Measurements from ENCODE around the gene SYNE1. TPM values are rescaled to one million over a fixed set of nuclear protein-coding genes. Genes with fewer than 3 reads are reported as not detected.
A peak's percentile ranks its signal among the peaks of the same experiment; 100 is the strongest.
"Not testable (repeated sequence)": the region's sequence is repeated elsewhere in the genome, so short reads cannot be mapped to it uniquely, and the experiment has no call there.

SYNE1 gene, protein sequence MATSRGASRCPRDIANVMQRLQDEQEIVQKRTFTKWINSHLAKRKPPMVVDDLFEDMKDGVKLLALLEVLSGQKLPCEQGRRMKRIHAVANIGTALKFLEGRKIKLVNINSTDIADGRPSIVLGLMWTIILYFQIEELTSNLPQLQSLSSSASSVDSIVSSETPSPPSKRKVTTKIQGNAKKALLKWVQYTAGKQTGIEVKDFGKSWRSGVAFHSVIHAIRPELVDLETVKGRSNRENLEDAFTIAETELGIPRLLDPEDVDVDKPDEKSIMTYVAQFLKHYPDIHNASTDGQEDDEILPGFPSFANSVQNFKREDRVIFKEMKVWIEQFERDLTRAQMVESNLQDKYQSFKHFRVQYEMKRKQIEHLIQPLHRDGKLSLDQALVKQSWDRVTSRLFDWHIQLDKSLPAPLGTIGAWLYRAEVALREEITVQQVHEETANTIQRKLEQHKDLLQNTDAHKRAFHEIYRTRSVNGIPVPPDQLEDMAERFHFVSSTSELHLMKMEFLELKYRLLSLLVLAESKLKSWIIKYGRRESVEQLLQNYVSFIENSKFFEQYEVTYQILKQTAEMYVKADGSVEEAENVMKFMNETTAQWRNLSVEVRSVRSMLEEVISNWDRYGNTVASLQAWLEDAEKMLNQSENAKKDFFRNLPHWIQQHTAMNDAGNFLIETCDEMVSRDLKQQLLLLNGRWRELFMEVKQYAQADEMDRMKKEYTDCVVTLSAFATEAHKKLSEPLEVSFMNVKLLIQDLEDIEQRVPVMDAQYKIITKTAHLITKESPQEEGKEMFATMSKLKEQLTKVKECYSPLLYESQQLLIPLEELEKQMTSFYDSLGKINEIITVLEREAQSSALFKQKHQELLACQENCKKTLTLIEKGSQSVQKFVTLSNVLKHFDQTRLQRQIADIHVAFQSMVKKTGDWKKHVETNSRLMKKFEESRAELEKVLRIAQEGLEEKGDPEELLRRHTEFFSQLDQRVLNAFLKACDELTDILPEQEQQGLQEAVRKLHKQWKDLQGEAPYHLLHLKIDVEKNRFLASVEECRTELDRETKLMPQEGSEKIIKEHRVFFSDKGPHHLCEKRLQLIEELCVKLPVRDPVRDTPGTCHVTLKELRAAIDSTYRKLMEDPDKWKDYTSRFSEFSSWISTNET (N-terminal part only)
- 10 to 100 TPM; 49.9 to 88.5 (median 86.0) TPM for polyA plus RNA-seq (ENCODE audit: insufficient read length in 4 of 4)

DNA sequence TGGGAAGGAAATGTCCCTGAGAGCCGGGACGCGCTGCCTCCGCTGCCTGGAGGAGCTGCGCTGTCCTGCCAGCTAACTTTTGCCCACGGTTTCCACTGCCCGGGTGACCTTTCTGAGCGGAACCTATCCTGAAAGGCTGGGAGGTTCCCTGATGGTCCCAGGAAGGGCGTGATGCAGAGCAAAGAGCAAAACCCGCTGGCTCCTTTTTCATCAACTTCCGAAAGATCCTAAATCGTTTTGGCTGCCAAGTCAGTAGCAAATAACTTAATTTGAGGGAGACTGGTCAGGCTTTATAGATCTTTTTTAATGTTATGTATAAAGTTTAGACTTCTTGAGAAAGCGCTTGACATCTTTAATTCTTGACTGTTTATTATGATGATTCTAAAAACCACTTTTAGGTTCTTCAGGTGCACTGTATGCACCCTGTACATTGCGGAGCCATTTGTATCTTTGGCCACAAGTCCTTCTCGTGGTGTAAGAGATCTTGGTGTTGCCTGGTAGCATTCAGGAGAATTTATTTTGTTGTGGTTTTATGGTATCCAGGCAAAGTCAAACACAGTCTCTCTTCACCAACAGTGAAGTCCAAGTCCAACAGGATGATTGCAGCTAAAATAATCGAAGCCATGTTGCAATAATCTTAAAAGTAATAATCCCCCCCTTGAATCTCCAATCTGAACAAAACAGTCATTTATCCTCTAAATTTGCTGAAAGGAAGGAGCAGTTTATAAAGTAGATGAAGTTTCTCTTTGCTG is at the start of gene SYNE1:
Gene SYNE1, minus strand, starts transcription at position 67 of the 752 bp plus-strand sequence. CDS start 9,031 bp downstream, outside the sequence.
- DNase-seq (ENCODE audit: low read depth in 4 of 4, low spot score in 3 of 4) = peak in 1 of 4 donors; percentile 1

- no peak for DNase-seq (ENCODE audit: low read depth in 4 of 4, low spot score in 3 of 4)
Observed at GRCh38 chr6:152685819-152686218, 48.7 kb upstream of the SYNE1 start.

DNA sequence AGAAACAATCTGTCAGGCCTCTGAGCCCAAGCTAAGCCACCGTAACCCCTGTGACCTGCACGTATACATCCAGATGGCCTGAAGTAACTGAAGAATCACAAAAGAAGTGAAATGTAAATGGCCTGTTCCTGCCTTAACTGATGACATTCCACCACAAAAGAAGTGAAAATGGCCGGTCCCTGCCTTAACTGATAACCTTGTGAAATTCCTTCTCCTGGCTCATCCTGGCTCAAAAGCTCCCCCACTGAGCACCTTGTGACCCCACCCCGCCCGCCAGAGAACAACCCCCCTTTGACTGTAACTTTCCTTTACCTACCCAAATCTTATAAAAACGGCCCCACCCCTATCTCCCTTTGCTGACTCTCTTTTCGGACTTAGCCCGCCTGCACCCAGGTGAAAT is 45.8 kb upstream of the SYNE1 start:
- not testable (repeated sequence) for DNase-seq (ENCODE audit: low read depth in 4 of 4, low spot score in 3 of 4)

GRCh38 chr6:152682141-152682540 is 45.0 kb upstream of the SYNE1 start:
- no peak for DNase-seq (ENCODE audit: low read depth in 4 of 4, low spot score in 3 of 4)

- DNase-seq (ENCODE audit: low read depth in 4 of 4, low spot score in 3 of 4) = no peak
Observed at GRCh38 chr6:152680879-152681517, 43.8 kb upstream of the SYNE1 start.

- DNase-seq (ENCODE audit: low read depth in 4 of 4, low spot score in 3 of 4) = no peak
Observed at GRCh38 chr6:152680151-152680550, 43.0 kb upstream of the SYNE1 start.

DNA sequence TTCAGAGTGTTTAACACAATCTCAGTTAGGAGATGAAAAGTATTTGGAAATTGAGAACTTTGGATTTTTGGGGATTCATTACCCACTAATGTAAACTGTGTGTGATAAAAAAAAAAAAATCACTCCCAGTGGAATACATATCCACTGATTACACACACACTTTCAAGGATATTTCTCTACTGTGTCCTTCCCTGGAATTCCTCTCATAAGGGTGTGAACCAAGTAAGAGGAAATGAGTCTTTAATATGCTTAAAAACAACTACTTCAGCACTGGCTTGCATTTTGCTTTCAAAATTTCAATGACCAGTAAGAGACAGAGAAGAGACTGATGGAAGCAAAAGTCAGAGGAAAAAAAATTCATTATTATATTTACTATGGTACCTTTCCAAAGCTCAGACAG is 36.1 kb upstream of the SYNE1 start:
- DNase-seq (ENCODE audit: low read depth in 4 of 4, low spot score in 3 of 4) = no peak

DNA sequence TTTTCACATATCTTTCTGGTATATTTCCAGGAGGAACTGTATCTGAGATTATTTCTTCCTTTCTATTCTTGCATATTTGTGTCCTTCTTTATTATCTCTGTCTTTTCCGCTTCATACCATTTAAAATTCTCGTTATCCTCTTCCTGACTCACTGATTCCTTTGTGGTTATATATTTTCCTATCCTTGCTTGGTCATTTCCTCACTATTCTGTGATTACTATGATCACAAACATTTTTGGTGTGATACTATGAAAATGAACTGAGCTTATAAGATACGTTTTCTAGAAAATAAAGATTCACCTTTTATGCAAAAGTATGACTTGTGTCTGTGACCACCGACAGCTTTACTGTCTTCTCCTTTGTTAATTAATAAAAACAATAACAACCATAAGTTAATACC is 34.0 kb upstream of the SYNE1 start:
- DNase-seq (ENCODE audit: low read depth in 4 of 4, low spot score in 3 of 4) = no peak

GRCh38 chr6:152669895-152670294 is 32.7 kb upstream of the SYNE1 start:
- DNase-seq (ENCODE audit: low read depth in 4 of 4, low spot score in 3 of 4) = peak in 1 of 4 donors; percentile 3

DNA sequence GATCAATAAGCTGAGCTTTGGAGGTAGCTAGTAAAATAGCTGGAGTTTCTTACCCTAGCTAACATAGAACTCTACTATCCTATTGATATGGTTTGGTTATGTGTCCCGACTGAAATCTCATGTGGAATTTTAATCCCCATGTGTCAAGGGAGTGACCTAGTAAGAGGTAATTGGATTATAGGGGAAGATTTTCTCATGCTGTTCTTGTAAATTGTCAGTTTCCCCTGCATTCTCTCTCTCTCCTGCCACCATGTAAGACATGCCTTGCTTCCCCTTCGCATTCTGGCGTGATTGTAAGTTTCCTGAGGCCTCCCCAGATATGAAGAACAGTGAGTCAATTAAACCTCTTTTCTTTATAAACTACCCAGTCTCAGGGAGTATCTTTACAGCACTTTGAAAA is 24.6 kb upstream of the SYNE1 start:
- DNase-seq (ENCODE audit: low read depth in 4 of 4, low spot score in 3 of 4) = no peak

- DNase-seq (ENCODE audit: low read depth in 4 of 4, low spot score in 3 of 4) = no peak
Observed at GRCh38 chr6:152651986-152652385, 14.8 kb upstream of the SYNE1 start.

- DNase-seq (ENCODE audit: low read depth in 4 of 4, low spot score in 3 of 4) = no peak
Observed at GRCh38 chr6:152648105-152648504, 10.9 kb upstream of the SYNE1 start.

GRCh38 chr6:152646732-152647131 is 9.6 kb upstream of the SYNE1 start:
- DNase-seq (ENCODE audit: low read depth in 4 of 4, low spot score in 3 of 4) = not testable (repeated sequence)

DNA sequence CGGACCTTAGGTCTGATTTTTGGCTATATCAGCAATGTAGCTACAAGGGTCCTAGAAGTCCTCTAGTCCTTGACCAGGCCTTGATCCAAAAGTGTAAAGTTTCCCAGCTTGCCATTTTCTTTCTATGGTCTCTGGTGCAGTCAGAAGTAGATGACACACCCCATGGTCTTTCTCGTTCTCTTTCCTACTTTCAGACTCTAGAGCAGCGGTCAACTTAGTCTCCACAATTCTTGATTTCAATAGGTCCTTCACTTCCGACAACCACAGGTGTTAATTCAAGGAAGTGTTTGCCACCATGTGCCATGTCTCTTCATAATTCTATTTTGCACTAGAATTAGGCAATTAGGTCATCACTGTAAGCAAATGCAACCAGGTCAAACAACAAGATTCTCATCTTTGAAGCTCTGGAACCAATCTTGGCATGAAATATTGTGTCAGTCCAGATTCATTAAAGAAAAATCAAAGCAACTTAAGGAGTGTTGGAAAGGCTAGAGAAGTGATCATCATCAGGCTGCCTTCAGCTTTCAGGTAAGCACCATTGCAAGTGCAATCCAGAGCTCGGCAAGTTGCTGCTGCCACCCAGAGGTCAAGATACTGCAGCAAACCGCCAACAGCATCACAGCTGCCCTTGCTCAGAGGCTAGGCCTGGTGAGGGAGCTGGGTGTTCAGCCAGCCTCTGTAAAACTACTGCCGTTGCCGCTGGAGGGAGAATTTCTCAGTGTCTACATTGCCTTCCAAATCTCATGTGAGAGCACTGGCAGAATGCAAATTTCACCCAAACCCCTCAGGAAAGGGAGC is 5.6 kb upstream of the SYNE1 start:
- peak in 3 of 4 donors; percentile 16 to 27 (median 24) for DNase-seq (ENCODE audit: low read depth in 4 of 4, low spot score in 3 of 4)

GRCh38 chr6:152636609-152637295 is 410 bp downstream of the SYNE1 start:
- DNase-seq (ENCODE audit: low read depth in 4 of 4, low spot score in 3 of 4) = peak in 3 of 4 donors; percentile 3 to 8 (median 3)

DNA sequence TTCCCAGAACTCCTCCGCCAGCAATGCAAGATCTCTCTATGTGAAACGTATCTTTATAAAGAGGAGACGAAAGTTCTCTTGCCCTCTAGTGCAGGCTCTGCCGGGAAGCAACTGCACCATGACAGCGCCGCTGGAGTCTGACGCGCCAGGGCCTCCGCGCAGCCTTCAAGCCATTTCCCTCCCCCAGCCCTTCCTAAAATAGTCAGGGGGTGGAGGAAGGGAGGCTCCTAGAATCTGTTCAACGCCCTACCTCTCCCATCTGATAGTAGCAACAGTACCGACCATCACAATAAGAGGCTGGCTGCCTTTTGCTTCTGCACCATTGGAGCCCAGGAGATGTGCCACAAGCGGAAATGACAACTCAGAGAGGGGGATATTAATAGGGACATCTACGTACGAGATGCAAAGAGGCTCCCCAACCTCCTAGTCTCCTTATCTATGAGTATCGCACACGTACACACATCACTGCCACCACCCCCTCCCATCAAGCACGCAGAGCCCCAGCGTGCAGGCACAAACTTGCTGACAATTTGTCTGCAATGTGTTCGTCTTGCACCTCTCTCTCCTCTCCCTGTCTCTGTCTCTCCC is 1.0 kb downstream of the SYNE1 start:
- DNase-seq (ENCODE audit: low read depth in 4 of 4, low spot score in 3 of 4) = peak in 3 of 4 donors; percentile 1 to 12 (median 5)

DNA sequence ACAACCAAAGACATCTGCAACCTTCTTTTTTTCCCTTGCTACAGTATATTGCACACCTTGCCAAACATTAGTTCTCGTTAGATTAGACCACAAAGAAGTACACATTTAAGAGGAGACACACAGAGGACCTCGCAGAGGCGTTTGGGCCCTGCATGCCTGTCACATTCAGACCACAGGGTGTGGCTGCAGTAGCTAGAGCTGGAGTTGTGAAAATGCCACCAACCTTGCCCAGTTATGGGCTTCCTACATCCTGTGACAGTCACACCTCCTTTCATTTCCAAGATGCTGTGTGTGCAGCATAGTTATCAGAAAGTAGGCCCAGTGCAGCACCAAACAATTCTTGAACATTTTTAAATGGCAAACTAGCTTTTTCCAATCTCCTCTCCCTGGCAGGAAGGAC is 2.4 kb downstream of the SYNE1 start:
- DNase-seq (ENCODE audit: low read depth in 4 of 4, low spot score in 3 of 4) = no peak
